Activated T-cell treated with anti-CD3 and anti-CD28 coated beads, Interleukin-2, amount 50 U/mL, for 4 hours (primary cell): ENCODE measurements around the gene CHRM3. TPM values are rescaled to one million over a fixed set of nuclear protein-coding genes. Genes with fewer than 3 reads are reported as not detected.

ENCODE experiments used
- ATAC-seq, 2 donors: fragments of 200-7000 bp; cut with Tn5 transposase; one replicate each; pipeline ENCODE4 v1.10.0; 2021
- DNase-seq: peaks from one replicate; pipeline ENCODE4 v3.0.0-alpha.2; 2020
- H3K27me3 Mint-ChIP-seq: one replicate; pipeline ENCODE4 v1.8.0; 2021; ENCODE audit warnings: low read depth, mixed read lengths
- H3K36me3 Mint-ChIP-seq: one replicate; pipeline ENCODE4 v1.8.0; 2022; ENCODE audit warnings: mixed read lengths; ENCODE audit not compliant: insufficient read depth
- H3K4me1 Mint-ChIP-seq: one replicate; pipeline ENCODE4 v1.8.0; 2021; ENCODE audit warnings: low read depth, mixed read lengths
- H3K4me3 Mint-ChIP-seq: one replicate; pipeline ENCODE4 v1.8.0; 2021; ENCODE audit warnings: mild to moderate bottlenecking, moderate library complexity, mixed read lengths
- H3K9me3 Mint-ChIP-seq: one replicate; pipeline ENCODE4 v1.8.0; 2021; ENCODE audit warnings: mixed read lengths
- total RNA-seq, 3 donors: library from RNA; stranded (reverse); gene quantifications; one replicate each; pipeline ENCODE4 v1.2.1, GENCODE V29; 2021

The CHRM3 gene
- total RNA-seq, 3 donors from 2014 or later = 0.19 to 0.46 (median 0.32) TPM

- ATAC-seq (no peak), DNase-seq (no peak)
- Mint-ChIP-seq H3K4me3 (no peak overlapping the region), H3K36me3 (no peaks in the 10 kb centered on the region), H3K4me1 (no peaks in the 10 kb centered on the region), H3K9me3 (no peaks in the 10 kb centered on the region), H3K27me3 (no peaks in the 10 kb centered on the region)
These were observed 41.3 kb downstream of the CHRM3 start for GRCh38 chr1:239427712-239428111.

- no peak for ATAC-seq
- H3K27me3 Mint-ChIP-seq = no peaks in the 10 kb centered on the region
- no peak for DNase-seq
- H3K4me1 Mint-ChIP-seq = no peaks in the 10 kb centered on the region
- no peaks in the 10 kb centered on the region for H3K9me3 Mint-ChIP-seq
- H3K36me3 Mint-ChIP-seq = no peaks in the 10 kb centered on the region
- H3K4me3 Mint-ChIP-seq = no peak overlapping the region
These were observed 41.8 kb downstream of the CHRM3 start for GRCh38 chr1:239428120-239428710.

- Mint-ChIP-seq H3K9me3 (no peaks in the 10 kb centered on the region), H3K36me3 (no peaks in the 10 kb centered on the region), H3K4me3 (no peak overlapping the region), H3K27me3 (no peaks in the 10 kb centered on the region), H3K4me1 (no peaks in the 10 kb centered on the region)
- DNase-seq (no peak), ATAC-seq (no peak)
These were observed 42.8 kb downstream of the CHRM3 start for GRCh38 chr1:239429163-239429562.

- no peak for DNase-seq
- H3K36me3 Mint-ChIP-seq = no peaks in the 10 kb centered on the region
- no peak for ATAC-seq
- H3K4me1 Mint-ChIP-seq = no peaks in the 10 kb centered on the region
- H3K4me3 Mint-ChIP-seq = no peak overlapping the region
- peaks cover 3% of the 10 kb centered on the region for H3K27me3 Mint-ChIP-seq
- H3K9me3 Mint-ChIP-seq = no peaks in the 10 kb centered on the region
These were observed 45.9 kb downstream of the CHRM3 start for GRCh38 chr1:239432255-239432654.

GRCh38 chr1:239434181-239434580 lies 47.8 kb downstream of the CHRM3 start:
- no peak for DNase-seq
- ATAC-seq = no peak
- Mint-ChIP-seq H3K27me3 (peaks cover 3% of the 10 kb centered on the region), H3K4me1 (no peaks in the 10 kb centered on the region), H3K9me3 (no peaks in the 10 kb centered on the region), H3K4me3 (no peak overlapping the region), H3K36me3 (no peaks in the 10 kb centered on the region)
